HepG2 (cell line): ENCODE results near the gene DTYMK. TPM values are rescaled to one million over a fixed set of nuclear protein-coding genes. Genes with fewer than 3 reads are reported as not detected.

Source experiments
- NFIB ChIP-seq: sonication (generic); formaldehyde crosslinking; IDR thresholded peaks from 2 replicates; pipeline ENCODE4 v1.9.0; 2021; ENCODE audit warnings: missing genetic modification reagents, mild to moderate bottlenecking, borderline replicate concordance
- NR2C2 ChIP-seq: sonication (generic); formaldehyde crosslinking; IDR thresholded peaks from 2 replicates; pipeline ENCODE4 v1.4.0; 2020; ENCODE audit warnings: missing genetic modification reagents, mild to moderate bottlenecking, moderate library complexity, borderline replicate concordance
- PHF20 ChIP-seq: sonication (generic); formaldehyde crosslinking; IDR thresholded peaks from 2 replicates; pipeline ENCODE4 v1.5.0; 2020; ENCODE audit warnings: mild to moderate bottlenecking, missing genetic modification reagents
- ZIK1 ChIP-seq: sonication (generic); formaldehyde crosslinking; IDR thresholded peaks from 2 replicates; pipeline ENCODE4 v1.5.0; 2020; ENCODE audit warnings: mild to moderate bottlenecking, low read depth, missing genetic modification reagents, borderline replicate concordance
- ZMYM3 ChIP-seq: sonication (generic); formaldehyde crosslinking; IDR thresholded peaks from 2 replicates; pipeline ENCODE4 v1.5.1; 2020; ENCODE audit warnings: mild to moderate bottlenecking, missing genetic modification reagents
- ZNF343 ChIP-seq: sonication (generic); formaldehyde crosslinking; IDR thresholded peaks from 2 replicates; pipeline ENCODE4 v1.4.0; 2020; ENCODE audit warnings: mild to moderate bottlenecking, missing genetic modification reagents
- ZSCAN25 ChIP-seq: sonication (generic); formaldehyde crosslinking; IDR thresholded peaks from 2 replicates; pipeline ENCODE4 v1.8.0; 2022; ENCODE audit warnings: mild to moderate bottlenecking, missing genetic modification reagents
- polyA plus RNA-seq, 8 experiments: library from polyadenylated mRNA; depleted of rRNA in 3 of 8; stranded (reverse) in 7 of 8; unstranded in 1 of 8; fragments of >200 nt; fragmentation: Illumina TruSeq in 4 of 8; extraction: Trizol in 4 of 8; gene quantifications; 2 replicates each; pipeline versions ENCODE4 v1.2.1 to v1.2.3, GENCODE V29; 2011 to 2016; ENCODE audit warnings: low read depth in 4 of 8, missing spikeins in 1 of 8, mixed read lengths in 1 of 8; ENCODE audit not compliant: insufficient read depth in 1 of 8
- total RNA-seq, 5 experiments: library from RNA; depleted of rRNA; stranded (reverse); fragments of >200 nt; fragmentation: Illumina TruSeq; extraction: Trizol; gene quantifications; 2 replicates each; pipeline ENCODE4 v1.2.3, GENCODE V29; 2016; ENCODE audit warnings: low read depth in 1 of 5
- TF ChIP-seq, protein P1 (sequence below): sonication (generic); formaldehyde crosslinking; IDR thresholded peaks from 2 replicates; pipeline ENCODE4 v1.5.0; 2020; ENCODE audit warnings: mild to moderate bottlenecking, missing genetic modification reagents, borderline replicate concordance
- TF ChIP-seq, protein P2 (sequence below): sonication (generic); formaldehyde crosslinking; IDR thresholded peaks from 2 replicates; pipeline ENCODE4 v1.5.1; 2020; ENCODE audit warnings: mild to moderate bottlenecking, missing genetic modification reagents, moderate library complexity
- TF ChIP-seq, protein P3 (sequence below), 2 experiments: IDR thresholded peaks; 2 replicates each; pipeline ENCODE4 v1.6.1; 2011 to 2012; ENCODE audit warnings: low read length in 2 of 2, borderline replicate concordance in 1 of 2, low read depth in 1 of 2, mild to moderate bottlenecking in 1 of 2, moderate library complexity in 1 of 2
- TF ChIP-seq, protein P4 (sequence below): sonication (generic); formaldehyde crosslinking; IDR thresholded peaks from 2 replicates; pipeline ENCODE4 v1.4.0; 2020; ENCODE audit warnings: missing genetic modification reagents
- TF ChIP-seq, protein P5 (sequence below): sonication (generic); formaldehyde crosslinking; IDR thresholded peaks from 2 replicates; pipeline ENCODE4 v1.9.0; 2021; ENCODE audit warnings: missing genetic modification reagents, mild to moderate bottlenecking, borderline replicate concordance

DTYMK gene
- total and polyA plus RNA-seq, 2 of the 13 experiments (the other 11 are each of a cell fraction or from before 2014, with no cell fraction given), result 57.5 to 134 TPM

DNA sequence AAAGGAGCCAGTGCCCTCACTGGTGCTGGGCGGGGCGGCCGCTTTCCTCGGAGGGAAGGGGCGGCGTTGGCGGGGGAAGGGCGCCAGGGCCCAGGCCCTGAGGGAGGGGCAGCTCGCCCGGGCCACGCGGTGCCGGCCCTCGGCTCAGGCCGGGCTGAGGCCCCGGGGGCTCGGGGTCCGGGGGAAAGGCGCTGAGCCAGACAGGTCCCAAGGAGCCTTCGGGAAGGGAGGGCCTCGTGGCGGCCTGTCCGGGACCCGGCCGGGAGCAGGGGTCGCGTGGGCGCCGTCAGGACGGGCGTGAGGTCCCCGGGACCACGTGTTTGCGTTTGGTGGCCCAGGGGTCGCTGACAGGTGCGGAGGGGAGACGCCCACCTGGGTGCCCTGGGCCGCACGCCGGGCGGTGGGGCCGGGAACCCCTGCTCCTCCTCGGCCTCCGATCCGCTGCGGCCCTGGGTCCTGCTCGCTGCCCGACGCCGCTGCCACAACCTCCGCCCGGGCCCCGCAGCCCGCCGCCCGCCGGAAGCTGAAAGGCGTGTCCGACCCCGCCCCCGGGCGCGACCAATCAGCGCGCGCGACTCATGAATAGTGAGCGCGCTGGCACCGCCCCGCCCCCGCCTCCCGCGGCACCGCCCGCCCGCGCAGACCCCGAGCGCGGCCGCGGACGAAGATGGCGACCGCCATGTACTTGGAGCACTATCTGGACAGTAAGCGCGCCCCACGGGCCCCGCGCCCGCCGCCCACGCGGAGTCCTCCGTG, 15.0 kb upstream of the DTYMK start, which contains the start of gene ING5 (continued):
- TF ChIP-seq, protein P1, sequence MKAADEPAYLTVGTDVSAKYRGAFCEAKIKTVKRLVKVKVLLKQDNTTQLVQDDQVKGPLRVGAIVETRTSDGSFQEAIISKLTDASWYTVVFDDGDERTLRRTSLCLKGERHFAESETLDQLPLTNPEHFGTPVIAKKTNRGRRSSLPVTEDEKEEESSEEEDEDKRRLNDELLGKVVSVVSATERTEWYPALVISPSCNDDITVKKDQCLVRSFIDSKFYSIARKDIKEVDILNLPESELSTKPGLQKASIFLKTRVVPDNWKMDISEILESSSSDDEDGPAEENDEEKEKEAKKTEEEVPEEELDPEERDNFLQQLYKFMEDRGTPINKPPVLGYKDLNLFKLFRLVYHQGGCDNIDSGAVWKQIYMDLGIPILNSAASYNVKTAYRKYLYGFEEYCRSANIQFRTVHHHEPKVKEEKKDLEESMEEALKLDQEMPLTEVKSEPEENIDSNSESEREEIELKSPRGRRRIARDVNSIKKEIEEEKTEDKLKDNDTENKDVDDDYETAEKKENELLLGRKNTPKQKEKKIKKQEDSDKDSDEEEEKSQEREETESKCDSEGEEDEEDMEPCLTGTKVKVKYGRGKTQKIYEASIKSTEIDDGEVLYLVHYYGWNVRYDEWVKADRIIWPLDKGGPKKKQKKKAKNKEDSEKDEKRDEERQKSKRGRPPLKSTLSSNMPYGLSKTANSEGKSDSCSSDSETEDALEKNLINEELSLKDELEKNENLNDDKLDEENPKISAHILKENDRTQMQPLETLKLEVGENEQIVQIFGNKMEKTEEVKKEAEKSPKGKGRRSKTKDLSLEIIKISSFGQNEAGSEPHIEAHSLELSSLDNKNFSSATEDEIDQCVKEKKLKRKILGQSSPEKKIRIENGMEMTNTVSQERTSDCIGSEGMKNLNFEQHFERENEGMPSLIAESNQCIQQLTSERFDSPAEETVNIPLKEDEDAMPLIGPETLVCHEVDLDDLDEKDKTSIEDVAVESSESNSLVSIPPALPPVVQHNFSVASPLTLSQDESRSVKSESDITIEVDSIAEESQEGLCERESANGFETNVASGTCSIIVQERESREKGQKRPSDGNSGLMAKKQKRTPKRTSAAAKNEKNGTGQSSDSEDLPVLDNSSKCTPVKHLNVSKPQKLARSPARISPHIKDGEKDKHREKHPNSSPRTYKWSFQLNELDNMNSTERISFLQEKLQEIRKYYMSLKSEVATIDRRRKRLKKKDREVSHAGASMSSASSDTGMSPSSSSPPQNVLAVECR, result peak; percentile 96
- TF ChIP-seq, protein P2, sequence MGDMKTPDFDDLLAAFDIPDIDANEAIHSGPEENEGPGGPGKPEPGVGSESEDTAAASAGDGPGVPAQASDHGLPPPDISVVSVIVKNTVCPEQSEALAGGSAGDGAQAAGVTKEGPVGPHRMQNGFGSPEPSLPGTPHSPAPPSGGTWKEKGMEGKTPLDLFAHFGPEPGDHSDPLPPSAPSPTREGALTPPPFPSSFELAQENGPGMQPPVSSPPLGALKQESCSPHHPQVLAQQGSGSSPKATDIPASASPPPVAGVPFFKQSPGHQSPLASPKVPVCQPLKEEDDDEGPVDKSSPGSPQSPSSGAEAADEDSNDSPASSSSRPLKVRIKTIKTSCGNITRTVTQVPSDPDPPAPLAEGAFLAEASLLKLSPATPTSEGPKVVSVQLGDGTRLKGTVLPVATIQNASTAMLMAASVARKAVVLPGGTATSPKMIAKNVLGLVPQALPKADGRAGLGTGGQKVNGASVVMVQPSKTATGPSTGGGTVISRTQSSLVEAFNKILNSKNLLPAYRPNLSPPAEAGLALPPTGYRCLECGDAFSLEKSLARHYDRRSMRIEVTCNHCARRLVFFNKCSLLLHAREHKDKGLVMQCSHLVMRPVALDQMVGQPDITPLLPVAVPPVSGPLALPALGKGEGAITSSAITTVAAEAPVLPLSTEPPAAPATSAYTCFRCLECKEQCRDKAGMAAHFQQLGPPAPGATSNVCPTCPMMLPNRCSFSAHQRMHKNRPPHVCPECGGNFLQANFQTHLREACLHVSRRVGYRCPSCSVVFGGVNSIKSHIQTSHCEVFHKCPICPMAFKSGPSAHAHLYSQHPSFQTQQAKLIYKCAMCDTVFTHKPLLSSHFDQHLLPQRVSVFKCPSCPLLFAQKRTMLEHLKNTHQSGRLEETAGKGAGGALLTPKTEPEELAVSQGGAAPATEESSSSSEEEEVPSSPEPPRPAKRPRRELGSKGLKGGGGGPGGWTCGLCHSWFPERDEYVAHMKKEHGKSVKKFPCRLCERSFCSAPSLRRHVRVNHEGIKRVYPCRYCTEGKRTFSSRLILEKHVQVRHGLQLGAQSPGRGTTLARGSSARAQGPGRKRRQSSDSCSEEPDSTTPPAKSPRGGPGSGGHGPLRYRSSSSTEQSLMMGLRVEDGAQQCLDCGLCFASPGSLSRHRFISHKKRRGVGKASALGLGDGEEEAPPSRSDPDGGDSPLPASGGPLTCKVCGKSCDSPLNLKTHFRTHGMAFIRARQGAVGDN (CRISPR knock-in tag), result peak; percentile 98
- TF ChIP-seq ZNF343 (CRISPR knock-in tag) (peak; percentile 93; the same call in 1 of the 2 replicates), ZSCAN25 (peak; percentile 74; the same call in 1 of the 2 replicates), PHF20 (CRISPR knock-in tag) (peak; percentile 61), NR2C2 (peak; percentile 60), NFIB (no peak), ZIK1 (CRISPR knock-in tag) (peak; percentile 91; the same call in 1 of the 2 replicates), ZMYM3 (no peak)
- TF ChIP-seq, protein P3, sequence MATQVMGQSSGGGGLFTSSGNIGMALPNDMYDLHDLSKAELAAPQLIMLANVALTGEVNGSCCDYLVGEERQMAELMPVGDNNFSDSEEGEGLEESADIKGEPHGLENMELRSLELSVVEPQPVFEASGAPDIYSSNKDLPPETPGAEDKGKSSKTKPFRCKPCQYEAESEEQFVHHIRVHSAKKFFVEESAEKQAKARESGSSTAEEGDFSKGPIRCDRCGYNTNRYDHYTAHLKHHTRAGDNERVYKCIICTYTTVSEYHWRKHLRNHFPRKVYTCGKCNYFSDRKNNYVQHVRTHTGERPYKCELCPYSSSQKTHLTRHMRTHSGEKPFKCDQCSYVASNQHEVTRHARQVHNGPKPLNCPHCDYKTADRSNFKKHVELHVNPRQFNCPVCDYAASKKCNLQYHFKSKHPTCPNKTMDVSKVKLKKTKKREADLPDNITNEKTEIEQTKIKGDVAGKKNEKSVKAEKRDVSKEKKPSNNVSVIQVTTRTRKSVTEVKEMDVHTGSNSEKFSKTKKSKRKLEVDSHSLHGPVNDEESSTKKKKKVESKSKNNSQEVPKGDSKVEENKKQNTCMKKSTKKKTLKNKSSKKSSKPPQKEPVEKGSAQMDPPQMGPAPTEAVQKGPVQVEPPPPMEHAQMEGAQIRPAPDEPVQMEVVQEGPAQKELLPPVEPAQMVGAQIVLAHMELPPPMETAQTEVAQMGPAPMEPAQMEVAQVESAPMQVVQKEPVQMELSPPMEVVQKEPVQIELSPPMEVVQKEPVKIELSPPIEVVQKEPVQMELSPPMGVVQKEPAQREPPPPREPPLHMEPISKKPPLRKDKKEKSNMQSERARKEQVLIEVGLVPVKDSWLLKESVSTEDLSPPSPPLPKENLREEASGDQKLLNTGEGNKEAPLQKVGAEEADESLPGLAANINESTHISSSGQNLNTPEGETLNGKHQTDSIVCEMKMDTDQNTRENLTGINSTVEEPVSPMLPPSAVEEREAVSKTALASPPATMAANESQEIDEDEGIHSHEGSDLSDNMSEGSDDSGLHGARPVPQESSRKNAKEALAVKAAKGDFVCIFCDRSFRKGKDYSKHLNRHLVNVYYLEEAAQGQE (IDR thresholded peaks at IDR 0.05; ENCODE audit: borderline replicate concordance in 1 of 2, low read depth in 1 of 2, low read length in 2 of 2), result 0 out of 4 replicates have a peak, but pooled peaks of 1 of the 2 experiments have one; percentile 30
- TF ChIP-seq, protein P4, sequence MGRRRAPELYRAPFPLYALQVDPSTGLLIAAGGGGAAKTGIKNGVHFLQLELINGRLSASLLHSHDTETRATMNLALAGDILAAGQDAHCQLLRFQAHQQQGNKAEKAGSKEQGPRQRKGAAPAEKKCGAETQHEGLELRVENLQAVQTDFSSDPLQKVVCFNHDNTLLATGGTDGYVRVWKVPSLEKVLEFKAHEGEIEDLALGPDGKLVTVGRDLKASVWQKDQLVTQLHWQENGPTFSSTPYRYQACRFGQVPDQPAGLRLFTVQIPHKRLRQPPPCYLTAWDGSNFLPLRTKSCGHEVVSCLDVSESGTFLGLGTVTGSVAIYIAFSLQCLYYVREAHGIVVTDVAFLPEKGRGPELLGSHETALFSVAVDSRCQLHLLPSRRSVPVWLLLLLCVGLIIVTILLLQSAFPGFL, result 0 out of 2 replicates have a peak, but pooled peaks have one; percentile 77
- TF ChIP-seq, protein P5, sequence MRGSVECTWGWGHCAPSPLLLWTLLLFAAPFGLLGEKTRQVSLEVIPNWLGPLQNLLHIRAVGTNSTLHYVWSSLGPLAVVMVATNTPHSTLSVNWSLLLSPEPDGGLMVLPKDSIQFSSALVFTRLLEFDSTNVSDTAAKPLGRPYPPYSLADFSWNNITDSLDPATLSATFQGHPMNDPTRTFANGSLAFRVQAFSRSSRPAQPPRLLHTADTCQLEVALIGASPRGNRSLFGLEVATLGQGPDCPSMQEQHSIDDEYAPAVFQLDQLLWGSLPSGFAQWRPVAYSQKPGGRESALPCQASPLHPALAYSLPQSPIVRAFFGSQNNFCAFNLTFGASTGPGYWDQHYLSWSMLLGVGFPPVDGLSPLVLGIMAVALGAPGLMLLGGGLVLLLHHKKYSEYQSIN (CRISPR knock-in tag), result no peak
